ENCODE measurements around the gene CX3CR1. TPM values are rescaled to one million over a fixed set of nuclear protein-coding genes. Genes with fewer than 3 reads are reported as not detected.
A peak's percentile ranks its signal among the peaks of the same experiment; 100 is the strongest.

CX3CR1 gene
- total and polyA plus RNA-seq, 9 of the 15 experiments (the other 6 are each of a cell fraction or from before 2014, with no cell fraction given): 0.03 to 0.21 TPM; not detected in 7

DNA sequence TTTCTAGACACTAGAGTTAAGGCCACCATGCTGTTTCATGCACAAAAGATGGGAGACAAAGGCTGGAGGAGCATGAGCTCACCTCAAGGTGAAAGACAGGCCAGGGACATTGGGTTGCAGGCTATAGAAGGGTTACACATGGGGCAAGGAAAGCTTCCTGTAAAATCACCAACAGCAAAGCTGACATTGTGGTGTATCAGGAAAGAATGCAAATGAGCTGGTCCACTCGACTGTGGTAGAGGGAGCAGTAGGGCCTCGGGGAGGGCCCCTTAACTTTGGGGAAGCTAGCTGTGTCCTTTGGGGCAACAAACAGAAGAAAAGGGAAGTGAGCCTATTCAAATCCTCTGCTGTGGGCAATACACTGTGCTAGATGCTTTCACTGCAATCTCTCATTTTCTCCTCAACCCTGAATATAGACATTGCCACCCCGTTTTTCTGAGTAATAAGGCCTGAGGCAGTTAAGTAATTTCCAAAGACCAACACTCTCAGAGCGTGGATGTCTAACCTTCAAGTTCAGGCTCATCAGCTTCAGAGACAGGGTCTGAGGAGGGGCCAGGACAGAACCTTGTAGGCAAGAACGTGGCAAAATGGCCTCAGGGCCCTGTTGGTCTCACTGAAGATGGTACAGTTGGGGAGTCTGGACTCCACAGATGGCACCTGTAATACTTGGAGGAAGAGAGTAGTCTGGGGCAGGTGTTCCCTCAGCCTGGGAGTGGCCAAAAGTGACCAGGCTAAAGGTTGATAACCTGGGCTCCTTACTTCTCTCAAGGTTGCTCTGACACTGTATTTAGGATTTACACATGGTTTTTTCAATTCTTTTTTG lies 24.1 kb downstream of the CX3CR1 start:
- H3K79me2 ChIP-seq (ENCODE audit: control insufficient read depth, insufficient read depth, low read length): no peaks in the 10 kb centered on the region
- no peaks in the 10 kb centered on the region for H4K20me1 ChIP-seq (replicated peaks; ENCODE audit: control insufficient read depth, insufficient read depth, low read length)
- no peaks in the 10 kb centered on the region for H3K9me3 ChIP-seq (replicated peaks; ENCODE audit: control insufficient read depth, insufficient read depth, low read depth, low read length)
- H2AFZ ChIP-seq (ENCODE audit: low read depth, low read length): no peak overlapping the region
- ChIA-PET CTCF (ENCODE audit: low intra/inter-chr PET ratio) (no interaction called here), POLR2A (interaction anchor here (0.7 kb wide), 1 partner anchor 36 kb away, joined by 4 read pairs; no protein-coding TSS in a partner anchor)
- FAIRE-seq: no peak
- no peaks in the 10 kb centered on the region for H3K36me3 ChIP-seq (ENCODE audit: control insufficient read depth, insufficient read depth, low read length)
- no peaks in the 10 kb centered on the region for H3K9me1 ChIP-seq (ENCODE audit: control insufficient read depth, insufficient read depth, low read length)
- intact Hi-C loops (cut with micrococcal nuclease) (no loop called here), in situ Hi-C loops (cut with MboI) (no loop called here)
- no peak overlapping the region for H3K4me2 ChIP-seq (ENCODE audit: insufficient read depth, low read length)
- no TSS peak for BruUV-seq (replicated peaks)
- 0% methylated on average over 5 of the region's 5 CpGs for WGBS (ENCODE audit: insufficient coverage, low coverage, missing lambda C conversion rate)
- no peak overlapping the region for H3K27ac ChIP-seq (ENCODE audit: extremely low read depth, low read depth, low read length)
- DNase-seq (ENCODE audit: extremely low read depth in 1 of 4, low spot score in 3 of 4): no peak
- no peak overlapping the region for H3K9ac ChIP-seq (ENCODE audit: insufficient read depth in 1 of 2, low read depth in 2 of 2, low read length in 2 of 2)
- peaks cover 18 to 51% of the 10 kb centered on the region in 2 experiments for H3K27me3 ChIP-seq (ENCODE audit: control insufficient read depth in 2 of 2, insufficient read depth in 2 of 2, low read length in 2 of 2)
- H3K4me3 ChIP-seq: no peak overlapping the region
- H3K4me1 ChIP-seq (replicated peaks in 1 of 2; ENCODE audit: control insufficient read depth in 2 of 2, insufficient read depth in 2 of 2, low read length in 2 of 2): no peaks in the 10 kb centered on the region; a peak in 1 of 5 replicates
- ATAC-seq: no peak; the same call in 2 of the 3 replicates
- peak; percentile 74; the same call in 1 of the 2 replicates for TF ChIP-seq SPI1 (IDR thresholded peaks at IDR 0.05; ENCODE audit: borderline replicate concordance, low read depth, low read length)
- no peak for TF ChIP-seq NFIC (IDR thresholded peaks at IDR 0.05)
- TF ChIP-seq TGIF2 (CRISPR knock-in tag; IDR thresholded peaks at IDR 0.05): no peak
- TF ChIP-seq MAX (CRISPR knock-in tag; IDR thresholded peaks at IDR 0.05): 0 out of 2 replicates have a peak, but pooled peaks have one; percentile 15
